Frontal cortex (tissue), 4 donors: ENCODE results near the gene RPS27L. TPM values are rescaled to one million over a fixed set of nuclear protein-coding genes. Genes with fewer than 3 reads are reported as not detected.

Experiments
- DNase-seq, 2 donors: peaks; one replicate each; pipeline ENCODE4 v3.0.0; 2012; ENCODE audit warnings: low spot score in 2 of 2
- FAIRE-seq: peaks from 2 replicates; lab custom pipeline; 2012; peaks lifted over from hg19 to GRCh38; lab: Jason Lieb, UNC
- total RNA-seq: library from RNA; depleted of rRNA; stranded (reverse); fragments of >200 nt; gene quantifications from one replicate; pipeline ENCODE4 v1.2.3, GENCODE V29; 2014
- donor health status: control.
- donor health status: control.
- donor health status: control.

The RPS27L gene
- total RNA-seq, 1 donor from 2014 or later: 21.6 TPM

DNA sequence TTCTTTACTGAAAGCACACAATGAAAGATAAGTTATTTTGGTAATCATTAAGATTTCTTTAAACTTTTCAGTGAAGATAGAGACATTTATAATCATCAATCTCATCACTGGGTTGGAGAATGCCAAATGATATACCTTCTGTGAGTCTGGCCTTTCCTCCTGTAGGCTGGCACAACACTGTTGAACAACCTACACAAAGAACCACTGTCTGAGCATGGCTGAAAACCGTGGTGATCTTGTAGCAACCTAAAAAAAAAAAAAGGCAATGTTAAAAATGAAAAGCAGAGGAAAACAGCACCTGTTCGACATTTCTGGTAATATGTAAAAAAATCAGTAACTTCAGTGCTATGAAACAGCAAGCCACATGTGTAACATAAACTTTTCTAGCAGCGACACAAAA lies 1.8 kb downstream of the RPS27L start:
- FAIRE-seq (no peak), DNase-seq (no peak)

DNA sequence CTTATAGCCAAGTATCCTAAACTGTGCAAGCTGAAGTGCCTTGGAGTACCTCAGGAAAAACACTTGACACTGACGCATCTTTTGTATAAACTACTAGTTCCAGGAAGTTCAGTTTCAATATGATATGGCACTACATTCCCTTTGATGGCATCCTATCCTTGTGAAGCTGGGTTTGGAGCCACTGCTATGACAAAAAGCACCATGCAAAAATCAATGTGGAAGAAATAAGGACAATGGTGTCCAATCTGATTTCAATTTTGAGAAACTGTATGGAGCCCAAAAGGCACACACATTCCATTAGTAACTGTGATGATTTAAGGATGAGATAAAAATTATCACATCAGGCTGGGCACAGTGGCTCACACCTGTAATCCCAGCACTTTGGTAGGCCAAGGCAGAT lies 5.6 kb downstream of the RPS27L start:
- DNase-seq (no peak), FAIRE-seq (no peak)

DNA sequence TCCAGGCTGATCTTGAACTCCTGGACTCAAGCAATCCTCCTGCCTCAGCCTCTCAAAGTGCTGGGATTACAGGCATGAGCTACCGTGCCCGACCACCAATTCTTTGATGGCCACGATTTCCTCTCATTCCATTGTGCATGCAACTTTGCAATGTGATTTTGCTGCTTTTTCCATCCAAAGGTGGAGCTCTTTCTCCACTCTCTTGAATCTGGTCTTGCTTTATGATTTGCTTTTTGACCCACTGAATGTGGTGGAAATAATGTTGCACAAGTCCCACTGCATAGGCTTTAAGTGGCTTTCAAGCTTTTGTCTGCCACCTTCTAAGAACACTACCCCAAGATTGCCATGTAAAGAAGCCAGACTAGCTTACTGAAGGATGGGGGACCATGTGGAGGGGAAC lies 10.6 kb downstream of the RPS27L start:
- no peak for FAIRE-seq
- DNase-seq: no peak

DNA sequence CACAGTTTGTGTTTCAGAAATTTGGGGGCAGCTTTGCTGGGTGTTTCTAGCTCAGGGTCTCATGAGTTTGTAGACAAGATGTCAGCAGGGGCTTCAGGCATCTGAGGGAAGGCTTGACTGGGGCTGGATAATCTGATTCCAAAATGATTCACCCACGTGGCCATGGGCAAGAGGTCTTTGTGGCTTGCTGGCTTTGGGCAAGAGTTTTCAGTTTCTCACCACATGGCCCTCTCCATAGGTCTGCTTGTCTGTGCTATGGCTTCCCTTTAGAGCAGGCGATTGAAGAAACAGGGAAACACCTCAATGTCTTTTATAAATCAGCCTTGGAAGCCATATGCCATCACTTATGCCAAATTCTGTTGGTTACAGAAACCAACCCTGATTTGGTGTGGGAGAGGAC lies 11.9 kb downstream of the RPS27L start:
- FAIRE-seq: no peak
- DNase-seq: no peak

DNA sequence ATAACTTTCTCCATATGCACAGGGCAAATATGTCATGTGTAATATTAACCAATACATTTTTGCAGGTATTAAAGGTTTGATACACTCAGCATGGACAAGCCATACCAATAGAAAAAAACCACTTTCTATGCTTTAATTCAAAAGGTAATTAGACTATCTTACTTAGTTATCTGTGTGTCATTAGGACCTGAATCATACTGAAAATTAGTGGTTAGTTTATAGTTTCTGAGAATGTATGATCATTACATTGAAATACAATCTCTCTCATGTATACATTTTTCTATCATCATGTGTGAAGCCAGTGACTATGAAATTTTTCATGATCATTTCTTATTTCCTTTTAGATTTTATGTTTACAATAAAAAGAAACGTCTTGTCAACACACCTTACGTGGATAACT lies 16.3 kb downstream of the RPS27L start:
- DNase-seq (no peak), FAIRE-seq (no peak)

DNA sequence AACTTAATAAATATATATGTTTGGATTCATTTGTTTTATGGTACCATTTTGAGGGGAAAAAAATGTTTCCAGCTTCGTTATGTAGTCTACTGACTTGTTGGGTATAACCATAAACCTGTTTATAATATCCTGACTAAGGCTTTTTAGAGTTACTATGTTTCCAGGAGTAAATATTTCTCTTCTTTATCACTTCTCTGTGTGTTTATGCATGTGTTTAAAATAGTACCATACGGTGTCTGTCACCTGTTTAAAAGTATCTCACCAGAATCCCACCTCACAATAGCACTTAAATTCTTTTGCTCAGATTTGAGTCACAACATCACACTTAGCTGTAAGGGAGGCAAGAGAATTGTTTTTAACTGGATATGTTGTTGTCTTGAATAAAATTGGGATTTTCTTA lies 20.5 kb downstream of the RPS27L start:
- FAIRE-seq (no peak), DNase-seq (no peak)

DNA sequence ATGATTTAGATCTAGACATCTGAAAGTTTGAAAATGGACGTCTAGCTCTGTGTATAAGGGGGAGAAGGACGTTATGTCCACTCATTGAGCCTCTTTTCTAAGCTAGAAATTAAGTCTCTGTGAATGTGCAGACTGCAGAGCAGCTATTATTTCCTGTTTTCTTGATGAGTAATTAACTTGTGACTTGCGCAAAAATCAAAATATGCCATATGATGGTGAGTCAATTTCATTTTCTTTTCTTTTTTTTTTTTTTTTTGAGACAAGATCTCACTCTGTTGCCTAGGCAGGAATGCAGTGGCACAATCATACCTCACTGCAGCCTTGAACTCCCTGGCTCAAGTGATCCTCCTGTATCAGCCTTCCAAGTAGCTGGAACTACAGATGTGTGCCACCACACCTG lies 21.5 kb downstream of the RPS27L start:
- FAIRE-seq: no peak

DNA sequence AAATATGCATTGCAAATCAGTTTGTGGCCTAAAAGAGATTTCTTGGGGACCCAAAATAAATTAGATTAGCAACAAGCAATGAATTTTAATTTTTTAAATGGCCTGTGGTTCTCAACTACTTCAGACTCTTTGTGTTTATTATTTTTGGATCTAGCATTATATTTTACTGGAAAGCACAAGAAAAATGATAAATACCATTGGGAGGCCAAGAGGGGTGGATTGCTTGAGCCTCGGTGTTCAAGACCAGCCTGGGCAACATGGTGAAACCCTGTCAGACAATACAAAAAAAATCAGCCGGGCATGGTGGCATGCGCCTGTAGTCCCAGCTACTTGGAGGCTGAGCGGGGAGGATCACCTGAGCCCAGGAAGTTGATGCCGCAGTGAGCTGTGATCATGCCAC lies 22.0 kb downstream of the RPS27L start:
- no peak for DNase-seq

More for the DNA sequence above, 21.5 kb downstream of the RPS27L start:
- DNase-seq: no peak

DNA sequence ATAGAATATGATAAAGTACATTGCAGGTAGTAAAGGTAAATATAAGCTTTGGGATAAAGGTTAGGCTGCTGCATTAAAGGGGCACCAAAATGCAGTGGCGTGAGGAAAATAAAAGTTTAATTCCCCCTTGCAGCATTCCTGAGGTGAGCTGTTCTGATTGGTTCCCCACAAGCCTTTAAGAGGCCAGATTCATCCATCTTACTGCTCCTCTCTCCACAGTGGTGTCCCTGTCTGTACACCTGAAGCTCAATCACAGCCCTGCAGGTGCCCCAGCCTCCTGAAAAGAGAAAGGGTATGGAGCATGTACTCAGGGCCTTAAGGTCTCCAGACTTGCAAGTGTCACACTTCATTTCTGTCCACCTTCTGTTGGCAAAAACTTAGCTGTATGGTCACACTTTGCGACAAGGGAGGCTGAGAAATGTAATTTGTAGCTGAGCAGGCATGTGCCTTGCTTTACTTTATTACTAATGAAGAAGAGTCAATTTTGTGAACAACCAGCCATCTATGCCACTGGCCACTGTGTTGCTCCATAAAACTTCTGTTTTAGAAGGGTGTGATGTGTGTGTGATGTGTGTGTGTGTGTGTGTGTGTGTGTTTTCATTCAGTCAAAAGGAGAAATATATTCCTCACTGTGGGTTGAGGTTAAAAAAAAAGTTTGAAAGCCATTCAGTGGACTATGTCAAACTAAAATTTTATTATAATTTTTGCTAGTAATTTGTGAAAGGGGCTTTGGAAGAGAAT lies 22.9 kb downstream of the RPS27L start:
- FAIRE-seq: no peak
- no peak for DNase-seq

More for the DNA sequence above, 22.0 kb downstream of the RPS27L start:
- no peak for FAIRE-seq

DNA sequence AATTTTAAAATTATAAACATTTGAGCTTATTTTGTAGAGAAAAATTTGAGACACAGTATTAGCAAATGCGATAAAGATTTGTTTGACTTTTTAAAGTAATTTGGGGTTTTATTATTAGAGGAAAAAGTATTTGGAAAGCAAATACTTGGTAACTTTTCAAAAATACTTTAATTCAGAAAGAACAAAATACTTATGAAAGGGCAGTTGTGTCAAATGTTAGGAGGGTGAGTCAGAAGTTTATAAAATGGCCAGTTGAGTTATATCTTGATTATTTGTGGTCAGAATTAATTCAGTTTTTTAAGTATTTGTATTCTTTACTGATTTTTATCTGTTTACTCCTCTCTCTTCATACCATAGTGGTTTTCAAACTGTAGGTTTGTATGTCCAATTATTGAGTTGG lies 23.5 kb downstream of the RPS27L start:
- DNase-seq (no peak), FAIRE-seq (no peak)

DNA sequence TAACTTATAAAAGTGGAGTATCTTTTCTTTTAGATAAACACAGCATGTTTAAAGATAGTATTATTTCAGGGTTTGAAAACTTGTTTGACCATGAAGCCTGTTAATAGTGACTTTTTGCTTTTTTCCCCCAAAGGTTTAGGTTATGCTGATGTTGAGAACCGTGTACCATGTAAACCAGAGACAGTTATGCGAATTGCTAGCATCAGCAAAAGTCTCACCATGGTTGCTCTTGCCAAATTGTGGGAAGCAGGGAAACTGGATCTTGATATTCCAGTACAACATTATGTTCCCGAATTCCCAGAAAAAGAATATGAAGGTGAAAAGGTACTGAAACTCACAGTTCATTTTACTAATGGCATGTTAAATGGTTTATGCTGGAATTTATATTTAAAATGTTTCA lies 30.6 kb downstream of the RPS27L start:
- FAIRE-seq: no peak
- no peak for DNase-seq

DNA sequence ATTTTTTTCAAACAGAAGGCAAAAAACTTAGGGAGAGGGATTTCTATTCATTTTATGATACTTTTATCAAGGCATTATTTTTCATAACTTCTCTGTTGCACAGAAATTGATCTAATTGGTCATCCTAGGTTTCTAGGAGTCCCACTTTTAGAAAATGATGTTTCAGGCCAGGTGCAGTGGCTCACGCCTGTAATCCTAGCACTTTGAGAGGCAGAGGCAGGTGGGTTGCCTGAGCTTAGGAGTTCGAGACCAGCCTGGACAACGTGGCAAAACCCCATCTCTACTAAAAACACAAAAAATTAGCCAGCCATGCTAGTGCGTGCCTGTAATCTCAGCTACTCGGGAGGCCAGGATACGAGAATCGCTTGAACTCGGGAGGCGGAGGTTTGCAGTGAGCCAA lies 32.8 kb downstream of the RPS27L start:
- DNase-seq: no peak
- no peak for FAIRE-seq

DNA sequence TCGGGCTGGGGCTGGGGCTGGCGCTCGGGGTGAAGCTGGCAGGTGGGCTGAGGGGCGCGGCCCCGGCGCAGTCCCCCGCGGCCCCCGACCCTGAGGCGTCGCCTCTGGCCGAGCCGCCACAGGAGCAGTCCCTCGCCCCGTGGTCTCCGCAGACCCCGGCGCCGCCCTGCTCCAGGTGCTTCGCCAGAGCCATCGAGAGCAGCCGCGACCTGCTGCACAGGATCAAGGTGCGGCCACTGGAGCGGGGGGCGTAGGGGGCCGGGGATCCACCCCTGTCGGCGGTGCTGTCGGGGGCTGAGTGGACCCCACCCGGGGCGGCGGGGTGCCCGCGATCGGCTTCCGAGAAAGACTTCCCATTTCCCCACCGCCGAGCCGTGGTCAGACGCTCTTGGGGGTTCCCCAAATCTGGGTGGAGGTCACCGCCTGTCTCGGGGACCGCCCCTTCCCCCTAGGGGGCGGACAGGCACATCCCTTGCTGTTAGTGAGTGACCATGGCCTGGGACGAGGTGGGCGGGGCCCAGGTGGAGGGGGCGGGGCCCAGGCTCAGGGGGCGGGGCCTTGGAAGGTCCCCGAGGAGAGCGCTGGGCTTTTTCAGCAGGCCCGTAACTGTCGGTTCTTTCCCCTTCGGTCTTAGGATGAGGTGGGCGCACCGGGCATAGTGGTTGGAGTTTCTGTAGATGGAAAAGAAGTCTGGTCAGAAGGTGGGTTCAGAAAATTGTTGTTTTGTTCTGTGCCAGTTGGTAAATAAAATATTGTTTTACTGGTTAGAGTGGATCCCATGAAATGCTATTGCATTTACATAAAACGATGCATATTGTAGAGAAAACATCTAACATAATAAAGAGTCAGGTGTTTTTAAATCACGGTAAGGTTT lies 35.0 kb downstream of the RPS27L start:
- FAIRE-seq (no peak), DNase-seq (peak; percentile 71 to 86)

DNA sequence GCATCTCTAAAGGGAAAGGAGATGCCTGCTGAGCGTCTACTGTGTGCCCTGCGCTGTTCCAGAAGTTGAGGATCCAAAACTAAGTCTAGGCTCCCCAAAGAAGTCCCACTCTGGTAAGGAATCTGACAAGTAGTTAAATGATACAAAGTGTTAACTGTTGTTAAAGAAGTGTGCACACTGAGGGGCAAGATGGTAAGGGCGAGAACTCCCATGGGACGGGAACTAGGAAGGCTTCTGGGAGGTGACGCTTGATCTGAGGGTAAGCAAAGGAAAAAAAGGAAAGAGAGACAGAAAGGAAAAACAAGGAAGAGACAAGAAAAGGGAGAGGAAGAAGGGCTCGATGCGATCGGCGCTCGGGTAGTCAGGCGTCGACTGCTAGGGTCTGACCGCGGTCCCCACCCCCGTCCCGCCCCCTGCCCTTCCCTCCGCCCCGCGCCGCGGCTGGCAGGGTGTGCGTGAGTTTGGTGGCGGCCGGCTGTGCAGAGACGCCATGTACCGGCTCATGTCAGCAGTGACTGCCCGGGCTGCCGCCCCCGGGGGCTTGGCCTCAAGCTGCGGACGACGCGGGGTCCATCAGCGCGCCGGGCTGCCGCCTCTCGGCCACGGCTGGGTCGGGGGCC lies 35.8 kb downstream of the RPS27L start, which contains the start of gene LACTB:
Gene LACTB (plus strand): TSS at position 480 of the 620 bp plus-strand sequence. CDS start 11 bp downstream, at position 491.
- peak; percentile 80 to 83 for DNase-seq
- FAIRE-seq: no peak

DNA sequence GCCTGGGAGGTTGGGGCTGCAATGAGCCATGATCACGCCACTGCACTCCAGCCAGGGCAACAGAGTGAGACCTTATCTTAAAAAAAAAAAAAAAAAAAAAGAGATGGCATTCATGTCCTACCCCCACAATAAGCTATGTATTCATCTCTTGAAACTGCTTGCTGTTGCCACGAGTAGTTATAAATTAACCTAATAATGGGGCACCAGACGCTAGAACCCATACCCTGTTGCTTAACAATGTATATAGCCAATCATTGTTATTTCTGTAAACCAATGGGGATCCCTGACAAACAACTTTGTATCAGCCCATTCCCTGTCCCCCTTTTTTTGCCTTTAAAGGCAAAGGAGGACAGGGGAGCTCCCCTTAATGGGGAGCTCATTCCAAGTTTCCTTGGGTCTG lies 38.4 kb downstream of the RPS27L start:
- FAIRE-seq: no peak
- DNase-seq: no peak

DNA sequence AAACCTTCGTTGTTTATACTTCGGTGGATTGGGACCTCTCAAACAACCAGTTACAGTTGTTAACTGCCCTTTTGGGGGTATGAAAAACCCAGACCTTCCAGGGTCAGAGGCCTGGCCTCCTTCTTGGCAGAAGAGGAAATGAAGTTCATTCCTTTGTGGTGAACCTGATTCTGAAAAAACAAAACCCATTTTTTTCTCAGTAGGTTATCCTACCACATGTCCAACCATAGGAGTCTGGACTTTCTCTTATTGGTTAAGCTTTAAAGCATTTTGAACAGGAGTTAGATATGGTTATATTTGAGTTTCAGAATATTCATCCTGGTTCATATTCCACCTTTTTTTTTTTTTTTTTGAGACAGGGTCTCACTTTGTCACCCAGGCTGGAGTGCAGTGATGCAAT lies 42.8 kb downstream of the RPS27L start:
- no peak for FAIRE-seq
- DNase-seq: no peak

DNA sequence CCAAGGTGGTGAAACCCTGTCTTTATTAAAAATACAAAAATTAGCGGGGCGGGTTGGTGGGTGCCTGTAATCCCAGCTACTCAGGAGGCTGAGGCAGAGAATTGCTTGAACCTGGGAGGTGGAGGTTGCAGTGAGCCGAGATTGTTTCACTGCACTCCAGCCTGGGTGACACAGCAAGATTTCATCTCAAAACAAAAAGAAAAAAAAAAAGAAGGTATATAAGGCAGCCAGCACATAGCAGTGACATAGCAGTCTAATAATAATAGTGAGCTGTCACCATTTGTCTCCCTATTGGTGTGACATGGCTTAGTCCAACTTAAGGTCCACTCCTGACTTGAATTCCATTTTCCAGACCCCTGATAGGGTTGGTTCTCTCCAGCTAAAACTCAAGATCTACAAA lies 44.4 kb downstream of the RPS27L start:
- no peak for FAIRE-seq
- DNase-seq: no peak

DNA sequence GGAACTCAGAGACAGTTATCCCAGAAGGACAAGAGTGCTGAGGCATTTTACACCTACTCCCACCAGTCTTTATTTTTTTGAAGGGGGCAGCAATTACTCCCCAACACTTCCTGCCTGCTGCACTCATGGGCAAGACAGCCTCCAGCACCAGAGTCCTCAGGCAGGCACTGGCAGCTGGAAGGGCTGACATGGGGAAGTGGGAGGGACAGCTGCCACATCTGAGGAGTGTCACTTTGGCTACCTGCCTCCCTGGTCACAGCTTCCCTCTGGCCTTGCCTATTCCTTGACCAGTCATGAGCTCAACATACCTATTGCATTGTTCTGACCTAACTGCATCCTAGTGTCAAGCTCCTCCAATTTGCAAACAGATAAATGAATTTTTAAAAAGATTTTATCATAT lies 45.8 kb downstream of the RPS27L start:
- no peak for FAIRE-seq

DNA sequence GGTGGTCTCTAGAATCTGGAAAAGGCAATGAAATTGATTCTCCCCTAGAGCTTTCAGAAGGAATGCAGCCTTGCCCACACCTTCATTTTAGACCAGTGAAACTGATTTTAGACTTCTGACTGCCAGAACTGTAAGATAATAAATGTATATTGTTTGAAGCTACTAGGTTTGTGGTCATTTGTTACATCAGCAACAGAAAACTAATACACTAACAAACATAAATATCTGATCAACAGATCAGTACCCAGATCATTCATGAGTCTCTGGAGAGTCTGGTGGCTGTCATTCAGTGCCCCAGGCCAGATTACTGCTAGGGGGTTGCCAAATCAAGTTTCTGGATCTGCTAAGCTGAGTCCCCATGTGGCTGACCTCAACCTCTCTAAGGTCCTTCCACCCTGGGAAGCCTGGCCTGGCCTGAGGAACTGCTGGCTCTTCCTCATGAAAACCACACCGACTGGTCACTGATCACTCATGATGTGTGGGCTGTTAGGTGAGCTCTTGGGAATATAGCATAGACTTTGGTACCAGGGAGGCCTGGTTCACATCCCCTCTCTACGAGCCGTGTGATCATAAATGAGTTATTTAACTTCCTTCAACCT lies 46.8 kb downstream of the RPS27L start:
- FAIRE-seq (no peak), DNase-seq (no peak)

More for the DNA sequence above, 45.8 kb downstream of the RPS27L start:
- DNase-seq: no peak

DNA sequence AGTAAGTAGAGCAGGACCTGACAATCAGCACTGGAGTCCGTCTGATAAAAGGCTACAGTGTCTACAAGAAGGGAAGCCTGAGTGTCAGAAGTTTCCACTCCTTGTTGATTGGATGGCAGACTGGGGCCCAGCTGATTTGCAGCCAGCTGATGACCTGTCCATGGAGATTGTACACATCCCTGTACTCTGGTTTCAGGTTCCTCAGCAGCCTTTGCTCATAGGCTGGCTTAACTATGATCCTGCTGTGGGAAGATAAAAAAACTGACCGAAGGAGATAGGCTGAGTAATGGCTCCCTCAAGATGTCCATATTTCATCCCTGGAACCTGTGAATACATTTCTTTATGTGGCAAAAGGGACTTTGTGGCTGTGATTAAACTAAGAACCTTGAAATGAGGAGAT lies 47.4 kb downstream of the RPS27L start:
- no peak for FAIRE-seq
- DNase-seq: no peak
